NT2/D1 (cell line): ENCODE data around the gene MS4A8.

Experiments used
- DNase-seq: peaks from one replicate; pipeline ENCODE4 v3.0.0-alpha.2; 2011; ENCODE audit warnings: low read depth, low spot score
- H3K27me3 ChIP-seq: 2 replicates; pipeline ENCODE4 v1.6.0; 2011; ENCODE audit warnings: mild to moderate bottlenecking; ENCODE audit not compliant: insufficient read length, insufficient read depth
- H3K36me3 ChIP-seq: 2 replicates; pipeline ENCODE4 v1.6.1; 2011; ENCODE audit warnings: mild to moderate bottlenecking, low read length, mixed read lengths; ENCODE audit not compliant: insufficient read depth, insufficient read length
- H3K4me1 ChIP-seq: 2 replicates; pipeline ENCODE4 v1.5.1; 2011; ENCODE audit not compliant: insufficient read depth, insufficient read length
- H3K4me3 ChIP-seq: 2 replicates; pipeline ENCODE4 v1.5.1; 2011; ENCODE audit warnings: low read depth; ENCODE audit not compliant: insufficient read length
- H3K9ac ChIP-seq: 2 replicates; pipeline ENCODE4 v1.6.0; 2011; ENCODE audit warnings: low read depth; ENCODE audit not compliant: insufficient read length
- H3K9me3 ChIP-seq: 2 replicates; pipeline ENCODE4 v1.5.1; 2011; ENCODE audit warnings: mild to moderate bottlenecking, low read length; ENCODE audit not compliant: insufficient read depth
- SUZ12 ChIP-seq: IDR thresholded peaks from 2 replicates; pipeline ENCODE4 v1.6.1; 2011; ENCODE audit not compliant: insufficient read length, insufficient read depth; ENCODE audit errors: extremely low read depth
- YY1 ChIP-seq: IDR thresholded peaks from 2 replicates; pipeline ENCODE4 v1.6.1; 2011; ENCODE audit not compliant: insufficient read length, insufficient read depth
- ZNF274 ChIP-seq: IDR thresholded peaks from 2 replicates; pipeline ENCODE4 v1.6.1; 2011; ENCODE audit warnings: mild to moderate bottlenecking, low read depth, low read length

The MS4A8 gene

DNA sequence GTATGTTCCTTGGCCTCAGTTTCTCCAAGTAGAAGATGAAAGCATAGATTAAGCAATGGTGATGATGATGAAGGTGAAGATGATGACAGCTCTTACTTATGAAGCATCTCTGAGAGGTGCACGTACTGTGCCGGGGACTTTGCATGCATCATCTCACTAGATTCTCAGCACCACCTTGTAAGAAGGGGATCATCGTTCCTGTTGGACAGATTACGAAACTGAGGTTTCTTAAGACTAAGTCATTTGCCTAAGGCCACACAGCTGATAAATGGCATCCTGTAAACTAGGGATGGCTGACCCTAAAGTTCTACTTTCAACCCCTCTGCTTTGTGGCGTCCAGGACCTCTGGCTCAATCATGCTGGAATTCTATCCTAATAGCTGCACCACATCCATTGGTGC is 65.9 kb downstream of the MS4A8 start:
- H3K36me3 ChIP-seq: no peaks in the 10 kb centered on the region
- no peak for DNase-seq
- TF ChIP-seq ZNF274 (no peak), YY1 (no peak), SUZ12 (no peak)
- H3K4me3 ChIP-seq: no peak overlapping the region
- peaks cover 2% of the 10 kb centered on the region for H3K4me1 ChIP-seq
- H3K9me3 ChIP-seq: no peaks in the 10 kb centered on the region
- no peaks in the 10 kb centered on the region for H3K27me3 ChIP-seq
- H3K9ac ChIP-seq: no peak overlapping the region
